ENCODE measurements around the gene COL4A1. TPM values are rescaled to one million over a fixed set of nuclear protein-coding genes. Genes with fewer than 3 reads are reported as not detected.

Gene COL4A1
- total RNA-seq, 2 experiments from 2014 or later, result 0.06 to 0.12 TPM

DNA sequence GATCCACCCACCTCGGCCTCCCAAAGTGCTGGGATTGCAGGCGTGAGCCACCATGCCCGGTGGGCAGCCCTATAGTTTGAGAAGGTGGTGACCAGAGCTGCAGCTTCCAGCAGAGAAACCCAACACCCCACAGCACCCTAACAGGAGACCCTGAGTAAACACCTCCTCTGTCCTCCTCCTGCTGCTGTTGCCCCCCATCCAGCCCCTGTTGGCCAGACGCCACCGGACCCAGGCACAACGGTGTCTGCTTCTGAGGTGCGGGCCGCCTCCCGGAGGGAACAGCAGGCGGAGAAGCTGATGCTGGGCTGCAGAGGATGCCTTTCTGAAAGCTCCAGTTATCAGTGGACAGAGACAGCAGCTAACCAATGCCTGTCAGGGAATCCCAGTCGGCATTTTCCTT is 175.5 kb downstream of the COL4A1 start:
- no peaks in the 10 kb centered on the region for H3K9me3 Mint-ChIP-seq
- no peaks in the 10 kb centered on the region for H3K4me1 Mint-ChIP-seq
- ChIA-PET POLR2A (no interaction called here), CTCF (no interaction called here)
- no peak for DNase-seq
- no peaks in the 10 kb centered on the region for H3K36me3 Mint-ChIP-seq (ENCODE audit: low read depth)
- H3K27me3 Mint-ChIP-seq, result peaks cover 21% of the 10 kb centered on the region
- no peak overlapping the region for H3K27ac Mint-ChIP-seq
- H3K4me3 Mint-ChIP-seq, result no peak overlapping the region

GRCh38 chr13:110130431-110130830 is 176.5 kb downstream of the COL4A1 start:
- Mint-ChIP-seq H3K36me3 (ENCODE audit: low read depth) (no peaks in the 10 kb centered on the region), H3K27ac (no peak overlapping the region), H3K27me3 (peaks cover 25% of the 10 kb centered on the region), H3K9me3 (no peaks in the 10 kb centered on the region), H3K4me3 (no peak overlapping the region), H3K4me1 (no peaks in the 10 kb centered on the region)
- no peak for DNase-seq
- CTCF ChIA-PET, result no interaction called here
- POLR2A ChIA-PET, result no interaction called here

- CTCF ChIA-PET, result interaction anchor here (0.6 kb wide), 1 partner anchor 344 kb away, joined by 3 read pairs; no protein-coding TSS in a partner anchor
Measured at GRCh38 chr13:110129539-110130186, 177.3 kb downstream of the COL4A1 start.

DNA sequence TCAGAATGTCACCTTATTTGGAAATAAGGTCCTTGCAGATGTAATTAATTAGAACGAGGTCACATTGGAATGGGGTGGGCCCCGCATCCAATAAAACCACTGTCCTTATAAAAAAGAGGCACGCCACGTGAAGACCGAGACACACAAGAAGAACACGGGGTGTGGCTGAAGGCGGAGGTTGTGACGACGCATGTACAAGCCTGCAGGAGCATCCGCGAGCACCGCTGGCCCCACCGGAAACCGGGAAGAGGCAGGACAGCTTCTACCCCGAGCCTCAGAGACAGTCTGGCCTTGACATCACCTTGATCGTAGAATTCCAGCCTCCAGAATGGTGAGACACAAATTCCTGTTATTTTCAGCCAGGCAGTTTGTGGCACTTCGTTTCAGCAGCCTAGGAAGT is 177.9 kb downstream of the COL4A1 start:
- Mint-ChIP-seq H3K27ac (no peak overlapping the region), H3K9me3 (no peaks in the 10 kb centered on the region), H3K27me3 (peaks cover 32% of the 10 kb centered on the region), H3K4me3 (no peak overlapping the region), H3K36me3 (ENCODE audit: low read depth) (no peaks in the 10 kb centered on the region), H3K4me1 (no peaks in the 10 kb centered on the region)
- DNase-seq, result no peak
- ChIA-PET POLR2A (no interaction called here), CTCF (interaction anchor here (0.6 kb wide), 1 partner anchor 344 kb away, joined by 3 read pairs; no protein-coding TSS in a partner anchor)

More at GRCh38 chr13:110129539-110130186, 177.3 kb downstream of the COL4A1 start:
- Mint-ChIP-seq H3K9me3 (no peaks in the 10 kb centered on the region), H3K4me1 (no peaks in the 10 kb centered on the region), H3K4me3 (no peak overlapping the region), H3K36me3 (ENCODE audit: low read depth) (no peaks in the 10 kb centered on the region), H3K27ac (no peak overlapping the region), H3K27me3 (peaks cover 29% of the 10 kb centered on the region)
- no peak for DNase-seq
- POLR2A ChIA-PET, result no interaction called here

DNA sequence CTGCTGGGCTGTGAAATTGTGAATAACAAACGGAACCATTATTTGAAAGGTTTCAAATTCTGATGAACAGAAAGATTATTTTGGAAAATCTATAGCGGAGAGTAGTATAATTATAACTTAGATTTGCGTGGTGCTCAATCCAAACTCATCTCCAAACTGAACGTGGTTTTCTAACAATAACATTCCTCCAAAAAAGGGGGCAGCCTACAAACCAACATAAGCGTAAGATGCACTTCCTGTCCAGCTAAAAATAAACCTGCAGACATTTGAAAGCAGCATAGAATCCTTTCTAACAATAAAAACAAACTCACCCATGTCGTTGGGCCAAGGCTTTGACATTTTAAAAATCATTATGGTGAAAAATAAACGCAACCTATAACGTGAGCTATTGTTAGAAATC is 178.4 kb downstream of the COL4A1 start:
- Mint-ChIP-seq H3K4me1 (no peaks in the 10 kb centered on the region), H3K4me3 (no peak overlapping the region), H3K36me3 (ENCODE audit: low read depth) (no peaks in the 10 kb centered on the region), H3K27ac (no peak overlapping the region), H3K9me3 (no peaks in the 10 kb centered on the region), H3K27me3 (peaks cover 35% of the 10 kb centered on the region)
- ChIA-PET POLR2A (interaction anchor here (0.6 kb wide), 1 partner anchor 1167 kb away, joined by 3 read pairs; no protein-coding TSS in a partner anchor), CTCF (no interaction called here)
- no peak for DNase-seq

- Mint-ChIP-seq H3K27ac (no peak overlapping the region), H3K36me3 (ENCODE audit: low read depth) (no peaks in the 10 kb centered on the region), H3K4me1 (no peaks in the 10 kb centered on the region), H3K4me3 (no peak overlapping the region), H3K9me3 (no peaks in the 10 kb centered on the region), H3K27me3 (peaks cover 35% of the 10 kb centered on the region)
- ChIA-PET CTCF (interaction anchor here (0.6 kb wide), 1 partner anchor 169 kb away, joined by 3 read pairs; no protein-coding TSS in a partner anchor), POLR2A (interaction anchor here (0.6 kb wide), 1 partner anchor 1166 kb away, joined by 3 read pairs; no protein-coding TSS in a partner anchor)
- no peak for DNase-seq
Measured at GRCh38 chr13:110127986-110128511, 178.9 kb downstream of the COL4A1 start.

DNA sequence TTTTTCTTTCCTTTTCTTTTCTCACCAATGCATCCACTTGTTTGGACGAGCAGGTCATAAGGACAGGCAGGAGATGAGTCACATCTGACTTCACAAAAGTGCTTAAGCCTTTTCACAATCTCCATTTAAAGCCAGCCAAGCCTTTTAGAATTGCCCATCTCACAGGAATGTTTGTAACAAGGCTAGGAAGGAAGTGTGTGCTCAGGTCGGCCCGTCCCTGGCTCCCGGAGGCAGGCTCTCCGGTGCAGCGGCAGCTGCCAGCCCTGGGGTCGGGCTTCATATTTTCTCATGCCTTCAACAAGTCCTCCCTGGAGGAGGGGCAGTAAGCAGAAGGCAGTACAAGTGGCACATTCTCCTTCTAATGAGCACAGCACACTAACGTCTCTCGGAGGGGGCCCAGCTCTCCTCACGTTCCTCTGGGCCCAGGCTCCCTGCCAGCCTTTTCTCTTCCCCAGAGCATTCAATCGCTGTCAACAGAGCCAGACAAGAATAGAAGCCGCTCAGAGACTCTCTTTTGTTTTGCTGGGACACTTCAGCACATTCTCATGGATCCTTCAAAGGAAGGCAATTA is 180.5 kb downstream of the COL4A1 start:
- no peak for DNase-seq
- POLR2A ChIA-PET, result no interaction called here

DNA sequence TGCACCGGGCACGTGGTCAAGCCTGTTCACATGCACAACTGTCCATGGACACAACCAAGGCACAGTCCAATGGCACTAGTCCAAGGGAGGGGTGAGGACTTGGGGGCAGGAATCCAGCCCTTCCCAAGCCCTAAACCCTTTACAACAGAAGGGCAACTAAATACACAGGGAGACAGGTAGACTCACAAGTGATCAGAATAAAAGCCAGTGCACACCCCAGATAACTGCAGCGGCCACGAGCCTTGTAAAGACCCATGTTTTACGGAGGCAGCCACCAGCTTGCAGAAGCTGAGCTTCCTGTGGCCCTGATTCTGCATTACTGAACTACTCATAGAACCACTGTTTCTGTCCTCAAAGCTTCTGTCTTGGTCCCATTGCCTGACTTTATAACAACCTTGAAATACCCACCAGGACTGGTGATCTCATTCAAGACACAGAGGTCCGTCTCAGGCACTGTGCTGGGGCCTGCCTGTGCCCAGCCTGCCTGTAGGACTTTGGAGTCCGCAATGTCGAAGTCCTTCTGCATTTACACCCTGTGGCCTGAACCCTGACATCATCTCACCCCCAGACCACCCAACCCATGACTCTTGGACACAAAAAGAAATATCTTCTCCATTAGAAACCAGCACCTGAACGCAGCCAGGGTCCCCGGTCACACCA is 181.2 kb downstream of the COL4A1 start:
- Mint-ChIP-seq H3K27ac (no peak overlapping the region), H3K4me3 (no peak overlapping the region)
- CTCF ChIA-PET, result no interaction called here

More for the DNA sequence above, 180.5 kb downstream of the COL4A1 start:
- H3K27ac Mint-ChIP-seq, result no peak overlapping the region
- H3K27me3 Mint-ChIP-seq, result peaks cover 35% of the 10 kb centered on the region
- H3K36me3 Mint-ChIP-seq (ENCODE audit: low read depth), result no peaks in the 10 kb centered on the region
- no peak overlapping the region for H3K4me3 Mint-ChIP-seq
- H3K9me3 Mint-ChIP-seq, result no peaks in the 10 kb centered on the region
- no peaks in the 10 kb centered on the region for H3K4me1 Mint-ChIP-seq
- CTCF ChIA-PET, result no interaction called here

DNA sequence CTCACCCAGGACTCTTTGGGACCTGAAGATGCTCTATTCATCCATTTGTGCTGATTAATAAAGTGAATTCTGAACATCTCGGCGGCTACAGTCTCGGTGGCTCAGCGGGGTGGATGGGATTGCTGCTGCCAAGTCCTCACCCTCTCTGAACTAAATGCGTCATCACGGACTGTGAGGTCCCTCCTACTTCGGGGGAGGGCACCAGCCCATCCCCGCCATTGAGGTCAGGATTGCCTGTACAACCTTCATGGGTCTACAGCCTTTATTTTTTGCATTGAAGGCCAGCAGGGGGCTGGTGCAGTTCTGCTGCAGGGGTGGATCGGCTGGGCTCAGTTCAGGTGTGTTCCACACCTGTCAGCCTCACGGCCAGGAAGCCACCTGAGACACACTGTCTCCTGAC is 181.8 kb downstream of the COL4A1 start:
- DNase-seq, result no peak
- Mint-ChIP-seq H3K27ac (no peak overlapping the region), H3K4me1 (no peaks in the 10 kb centered on the region), H3K9me3 (no peaks in the 10 kb centered on the region), H3K36me3 (ENCODE audit: low read depth) (no peaks in the 10 kb centered on the region), H3K4me3 (no peak overlapping the region), H3K27me3 (peaks cover 35% of the 10 kb centered on the region)
- ChIA-PET CTCF (interaction anchor here (0.8 kb wide), 1 partner anchor 24 kb away, joined by 3 read pairs; no protein-coding TSS in a partner anchor), POLR2A (no interaction called here)

More for the DNA sequence above, 181.2 kb downstream of the COL4A1 start:
- H3K9me3 Mint-ChIP-seq, result no peaks in the 10 kb centered on the region
- peaks cover 35% of the 10 kb centered on the region for H3K27me3 Mint-ChIP-seq
- no peak for DNase-seq
- no peaks in the 10 kb centered on the region for H3K36me3 Mint-ChIP-seq (ENCODE audit: low read depth)
- H3K4me1 Mint-ChIP-seq, result no peaks in the 10 kb centered on the region
- POLR2A ChIA-PET, result no interaction called here

- ChIA-PET CTCF (interaction anchor here (0.8 kb wide), 1 partner anchor 24 kb away, joined by 3 read pairs; no protein-coding TSS in a partner anchor), POLR2A (no interaction called here)
- H3K4me3 Mint-ChIP-seq, result no peak overlapping the region
- no peak overlapping the region for H3K27ac Mint-ChIP-seq
- H3K27me3 Mint-ChIP-seq, result peaks cover 35% of the 10 kb centered on the region
- H3K4me1 Mint-ChIP-seq, result no peaks in the 10 kb centered on the region
- H3K9me3 Mint-ChIP-seq, result no peaks in the 10 kb centered on the region
- no peaks in the 10 kb centered on the region for H3K36me3 Mint-ChIP-seq (ENCODE audit: low read depth)
- DNase-seq, result no peak
Measured at GRCh38 chr13:110124201-110124940, 182.6 kb downstream of the COL4A1 start.

DNA sequence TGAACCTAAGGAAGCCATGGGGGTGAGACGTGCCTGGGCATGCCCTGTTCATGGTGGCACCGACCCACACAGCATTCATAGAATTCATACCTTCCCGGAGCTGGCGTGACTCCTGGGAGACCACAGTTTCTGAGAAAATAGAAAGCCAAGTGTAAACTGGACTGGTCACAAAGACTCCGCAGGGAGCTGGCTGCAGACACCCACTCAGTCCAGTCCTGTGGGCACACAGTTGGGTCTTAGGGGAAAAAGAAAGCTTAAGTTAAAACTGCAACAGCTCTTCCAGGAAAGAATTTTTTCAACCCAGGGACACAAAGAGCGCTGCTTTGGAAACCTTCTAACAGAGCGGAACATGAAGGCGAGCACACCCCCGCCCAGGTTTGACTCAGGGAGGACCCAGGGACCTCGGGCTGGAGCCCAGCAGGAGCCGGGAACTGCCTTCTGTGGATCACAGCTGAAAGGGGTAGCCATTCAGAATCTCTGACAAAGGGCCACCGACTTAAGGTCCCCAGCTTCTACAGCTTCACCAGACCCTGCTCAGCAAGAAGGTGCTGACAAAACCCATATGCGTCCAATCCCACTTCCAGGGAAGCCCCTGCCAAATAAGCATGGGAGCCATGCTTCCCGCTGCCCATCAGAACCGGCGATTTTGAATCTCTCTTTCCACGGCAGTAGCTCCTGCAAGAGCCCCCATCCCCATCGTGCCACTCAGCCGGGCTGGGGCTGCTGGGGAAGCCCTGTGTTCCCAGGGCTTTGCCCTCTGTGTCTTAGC is 183.7 kb downstream of the COL4A1 start:
- H3K27me3 Mint-ChIP-seq, result peaks cover 31% of the 10 kb centered on the region
- no peak overlapping the region for H3K27ac Mint-ChIP-seq
- DNase-seq, result no peak
- H3K4me3 Mint-ChIP-seq, result no peak overlapping the region
- POLR2A ChIA-PET, result no interaction called here
- no peaks in the 10 kb centered on the region for H3K4me1 Mint-ChIP-seq
- H3K36me3 Mint-ChIP-seq (ENCODE audit: low read depth), result no peaks in the 10 kb centered on the region
- CTCF ChIA-PET, result interaction anchor here (1.1 kb wide), 1 partner anchor 41 kb away, joined by 3 read pairs; no protein-coding TSS in a partner anchor
- no peaks in the 10 kb centered on the region for H3K9me3 Mint-ChIP-seq

DNA sequence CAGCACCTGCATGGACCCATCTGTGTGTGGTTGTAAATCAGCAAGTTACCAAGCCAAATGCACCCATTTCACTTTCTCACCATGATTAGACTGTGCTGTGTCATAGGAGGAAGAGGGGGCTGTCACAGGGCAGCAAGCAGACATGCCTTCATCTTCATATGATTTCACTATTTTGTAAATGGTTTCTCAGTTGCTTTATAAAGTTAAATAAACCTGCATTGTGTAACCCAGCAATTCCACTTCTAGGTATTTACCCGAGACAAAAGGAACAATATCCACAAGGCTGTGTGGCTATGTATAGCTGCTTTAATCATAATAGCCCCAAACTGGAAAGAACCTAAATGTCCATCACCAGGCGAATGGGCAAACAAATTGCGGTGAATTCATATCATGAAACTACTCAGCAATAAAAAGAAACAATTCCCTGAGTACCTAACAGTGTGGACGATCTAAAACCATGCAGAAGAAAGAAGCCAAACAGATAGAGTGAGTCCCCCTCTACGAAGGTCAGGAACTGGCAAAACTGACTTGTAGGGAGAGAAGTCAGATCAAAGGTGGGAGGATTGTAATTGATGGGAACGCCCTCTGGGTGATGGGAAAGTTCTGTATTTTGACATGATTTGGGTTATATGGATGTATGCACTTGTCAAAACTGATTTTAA is 185.4 kb downstream of the COL4A1 start:
- Mint-ChIP-seq H3K27ac (no peak overlapping the region), H3K4me1 (no peaks in the 10 kb centered on the region), H3K36me3 (ENCODE audit: low read depth) (no peaks in the 10 kb centered on the region), H3K4me3 (no peak overlapping the region), H3K9me3 (no peaks in the 10 kb centered on the region), H3K27me3 (peaks cover 17% of the 10 kb centered on the region)
- DNase-seq, result no peak
- ChIA-PET POLR2A (no interaction called here), CTCF (no interaction called here)
